ENCODE data around the gene C6orf47. TPM values are rescaled to one million over a fixed set of nuclear protein-coding genes. Genes with fewer than 3 reads are reported as not detected.
A peak's percentile ranks its signal among the peaks of the same experiment; 100 is the strongest.

The C6orf47 gene
- total RNA-seq, 1 experiment from 2014 or later, result 37.5 TPM

DNA sequence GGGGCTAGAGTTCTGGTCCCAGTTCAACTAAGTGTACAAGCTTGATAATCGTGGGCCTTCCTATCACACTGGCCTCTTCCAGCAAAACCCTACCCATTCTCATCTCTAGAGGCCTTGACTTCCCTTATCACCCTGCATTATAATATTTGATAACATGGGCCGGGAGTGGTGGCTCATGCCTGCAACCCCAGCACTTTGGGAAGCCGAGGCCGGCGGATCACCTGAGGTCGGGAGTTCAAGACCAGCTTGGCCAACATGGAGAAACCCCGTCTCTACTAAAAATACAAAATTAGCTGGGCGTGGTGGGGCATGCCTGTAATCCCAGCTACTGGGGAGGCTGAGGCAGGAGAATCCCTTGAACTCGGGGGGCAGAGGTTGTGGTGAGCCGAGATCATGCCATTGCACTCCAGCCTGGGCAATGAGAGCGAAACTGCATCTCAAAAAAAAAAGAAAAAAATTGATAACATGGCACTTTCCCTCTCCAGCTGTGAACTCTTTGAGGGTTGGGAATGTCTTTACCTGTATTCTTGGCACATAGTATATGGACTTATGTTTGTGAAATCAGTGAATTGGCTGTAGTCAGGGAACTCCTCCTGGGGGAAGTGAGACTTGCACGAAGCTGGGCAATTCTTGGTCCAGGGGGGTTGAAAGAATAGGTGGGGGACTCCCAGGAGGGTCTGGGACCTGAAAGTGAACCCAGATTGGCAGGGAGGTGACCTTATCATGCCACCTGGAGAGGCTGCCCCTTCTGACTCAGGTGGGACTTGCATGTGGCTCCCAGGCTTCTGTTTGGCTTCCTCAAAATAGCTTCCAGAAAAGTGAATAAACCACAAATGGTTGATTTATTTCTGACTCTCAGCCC, 915 bp upstream of the C6orf47 start:
- DNase-seq (ENCODE audit: low read depth), result no peak

DNA sequence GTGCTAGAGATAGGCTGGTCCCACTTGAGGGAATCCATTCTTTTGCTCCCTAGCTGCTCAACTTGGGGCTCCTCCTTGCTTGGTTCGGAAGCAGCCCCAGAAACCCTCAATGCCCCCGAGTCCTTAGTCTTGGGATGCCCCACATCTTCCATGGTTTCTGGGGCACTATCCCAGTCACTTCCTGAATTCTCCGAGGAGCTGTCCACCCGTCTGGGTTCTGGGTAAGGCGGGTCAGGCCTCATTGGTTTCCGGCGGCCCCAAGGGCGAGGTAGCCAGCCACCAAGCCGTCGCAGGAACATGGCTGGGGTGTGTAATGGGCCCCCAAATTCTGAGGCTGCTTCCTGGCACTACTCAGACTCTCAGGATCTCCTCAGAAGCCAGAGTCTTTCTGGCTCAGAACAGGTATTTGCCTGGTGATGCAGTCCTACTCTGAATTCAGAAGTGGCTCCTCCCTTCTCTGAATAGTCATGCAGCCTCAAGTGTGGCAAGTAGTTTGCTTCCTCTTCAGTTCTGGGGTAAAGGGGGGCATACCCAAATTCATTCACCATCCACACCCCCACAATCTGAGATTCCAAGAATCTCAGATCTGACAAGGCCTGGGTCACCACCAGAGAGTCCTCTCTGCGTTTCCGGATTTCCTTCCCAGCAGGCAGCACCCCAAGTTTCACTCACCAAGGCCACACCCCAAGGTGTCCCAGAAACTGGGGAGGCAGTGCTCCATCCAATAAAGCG, 763 bp downstream of the C6orf47 start:
- DNase-seq (ENCODE audit: low read depth), result peak; percentile 55

- no peak for DNase-seq (ENCODE audit: low read depth)
These were observed 1.5 kb downstream of the C6orf47 start for GRCh38 chr6:31658983-31659648.

GRCh38 chr6:31658158-31658688, 2.4 kb downstream of the C6orf47 start:
- DNase-seq (ENCODE audit: low read depth), result no peak

- DNase-seq (ENCODE audit: low read depth), result no peak
These were observed 3.0 kb downstream of the C6orf47 start for GRCh38 chr6:31657406-31658157.

DNA sequence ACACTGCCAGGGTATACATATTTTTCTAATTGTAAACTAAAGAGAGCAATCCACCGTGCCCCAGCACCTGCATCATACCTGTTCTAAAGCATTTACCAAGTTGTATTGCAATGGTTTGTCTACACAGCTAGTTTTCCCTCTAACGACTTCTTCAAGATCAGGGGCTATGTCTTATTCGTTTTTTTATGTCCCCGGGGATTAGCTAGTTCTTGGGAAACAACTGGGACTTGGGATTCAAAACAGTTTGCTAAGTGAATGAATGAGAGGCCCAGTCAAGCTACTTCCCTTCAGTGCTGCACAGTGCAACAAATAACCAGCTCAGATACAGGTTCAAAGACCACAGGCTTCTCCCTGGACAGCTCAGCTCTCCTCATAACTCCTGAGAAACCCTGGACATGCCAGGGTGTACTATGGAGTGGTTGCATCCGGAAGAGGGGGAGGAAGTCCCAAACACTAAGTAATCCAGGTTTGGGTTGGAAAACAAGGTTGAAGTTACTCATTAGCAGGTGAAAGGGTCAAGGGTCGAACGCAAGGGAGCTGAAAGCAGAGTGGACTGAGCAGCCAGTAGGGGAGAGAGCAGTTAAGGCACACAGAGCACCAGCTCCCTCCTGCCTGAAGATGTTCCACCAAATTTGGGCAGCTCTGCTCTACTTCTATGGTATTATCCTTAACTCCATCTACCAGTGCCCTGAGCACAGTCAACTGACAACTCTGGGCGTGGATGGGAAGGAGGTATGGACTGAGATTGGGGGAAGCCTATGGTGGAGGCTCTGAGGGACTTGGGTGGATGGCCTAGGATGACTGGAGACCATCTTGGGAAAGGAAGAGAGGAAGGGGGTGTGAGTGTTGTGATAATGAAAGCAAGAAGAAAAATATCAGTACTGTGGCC, 5.0 kb downstream of the C6orf47 start, which contains the start of gene APOM:
TSS of gene APOM (plus strand) at position 546 of the 889 bp plus-strand sequence. CDS start at position 619, 73 bp downstream.
- DNase-seq (ENCODE audit: low read depth), result no peak

GRCh38 chr6:31654574-31655348, 5.8 kb downstream of the C6orf47 start:
- DNase-seq (ENCODE audit: low read depth), result no peak

GRCh38 chr6:31652925-31653724, 7.5 kb downstream of the C6orf47 start:
- DNase-seq (ENCODE audit: low read depth), result no peak

- peak; percentile 86 for DNase-seq (ENCODE audit: low read depth)
These were observed 8.9 kb downstream of the C6orf47 start for GRCh38 chr6:31651602-31652191.

- no peak for DNase-seq (ENCODE audit: low read depth)
These were observed 15.3 kb downstream of the C6orf47 start for GRCh38 chr6:31645325-31645724.

GRCh38 chr6:31643818-31644454, 16.6 kb downstream of the C6orf47 start:
- DNase-seq (ENCODE audit: low read depth), result no peak

GRCh38 chr6:31642798-31643570, 17.6 kb downstream of the C6orf47 start:
- DNase-seq (ENCODE audit: low read depth), result no peak

GRCh38 chr6:31641370-31641769, 19.2 kb downstream of the C6orf47 start:
- no peak for DNase-seq (ENCODE audit: low read depth)

DNA sequence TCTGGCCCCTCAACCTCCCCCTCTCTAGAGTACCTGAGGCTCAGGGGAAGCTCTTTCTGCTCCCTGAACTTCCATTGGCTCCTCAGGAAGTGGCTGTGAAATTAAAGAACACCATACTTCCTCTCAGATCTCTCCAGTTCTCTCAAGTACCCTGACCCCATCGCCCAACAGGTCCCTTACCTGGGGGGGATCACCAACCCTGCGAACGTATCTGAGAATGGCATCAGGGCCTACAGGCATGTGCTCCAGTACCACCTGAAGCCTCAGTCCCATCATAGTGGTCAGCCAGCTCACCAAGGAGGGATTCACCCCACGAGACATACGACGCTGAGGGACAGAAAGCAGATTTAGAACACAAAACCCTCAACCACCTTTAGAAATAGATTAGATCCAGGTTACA, 20.0 kb downstream of the C6orf47 start:
- no peak for DNase-seq (ENCODE audit: low read depth)

DNA sequence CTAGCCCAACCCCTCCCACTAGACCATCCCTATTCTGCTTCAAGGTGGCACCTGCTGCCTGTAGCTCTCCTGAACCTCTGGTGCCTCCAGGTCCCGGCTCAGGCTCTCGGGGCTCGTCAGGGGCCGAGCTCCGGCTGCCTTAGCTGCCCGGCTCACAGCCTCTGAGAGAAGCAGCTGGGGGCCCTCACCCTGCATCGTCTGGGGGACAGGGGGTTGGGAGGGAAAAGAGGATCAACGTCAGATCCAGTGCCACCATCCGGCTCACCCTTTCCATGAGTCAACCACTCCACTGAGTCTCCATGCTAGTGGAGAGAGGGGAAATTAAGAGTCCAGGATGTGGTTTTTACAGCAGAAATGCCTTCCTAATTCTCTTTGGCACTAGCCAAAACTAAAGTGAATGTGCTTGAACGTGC, 21.1 kb downstream of the C6orf47 start:
- DNase-seq (ENCODE audit: low read depth), result peak; percentile 94

DNA sequence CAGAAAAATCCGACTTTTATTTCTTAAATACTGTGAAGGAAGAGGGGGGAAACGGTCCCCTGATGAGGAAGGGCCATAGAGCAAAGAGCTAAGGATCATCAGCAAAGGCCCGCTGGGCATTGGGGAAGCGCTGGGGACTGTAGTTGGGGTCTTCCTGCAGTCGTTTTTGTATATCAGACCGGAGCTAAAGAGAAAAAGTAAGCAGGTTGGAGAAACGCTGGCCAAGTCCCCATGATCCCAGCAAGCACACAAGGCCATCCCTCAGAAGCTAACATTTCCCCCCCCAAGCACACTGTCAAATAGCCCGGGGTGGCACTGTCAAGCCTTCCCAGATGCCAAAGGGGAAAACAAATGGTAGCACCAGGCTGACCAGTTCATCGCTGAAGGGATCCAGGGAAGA, 21.5 kb downstream of the C6orf47 start:
- DNase-seq (ENCODE audit: low read depth), result peak; percentile 36
